GM12873 (cell line): ENCODE data around the gene TAF12.

Experiments
- CTCF ChIP-seq: IDR thresholded peaks from 2 replicates; pipeline ENCODE4 v1.5.1; 2012; ENCODE audit warnings: low read depth, mild to moderate bottlenecking, moderate library complexity, low read length, control low read depth; ENCODE audit not compliant: insufficient read depth; ENCODE audit errors: missing control alignments

The TAF12 gene

GRCh38 chr1:28642847-28643635, at the start of gene TAF12:
TAF12 (minus strand) TSS chr1:28643067; CDS start chr1:28622081, 20,986 bp downstream.
- TF ChIP-seq CTCF, result peak; percentile 54

- TF ChIP-seq CTCF, result no peak
Measured at GRCh38 chr1:28684937-28685336, 42.1 kb upstream of the TAF12 start.

GRCh38 chr1:28682840-28683239, 40.0 kb upstream of the TAF12 start:
- TF ChIP-seq CTCF, result no peak

DNA sequence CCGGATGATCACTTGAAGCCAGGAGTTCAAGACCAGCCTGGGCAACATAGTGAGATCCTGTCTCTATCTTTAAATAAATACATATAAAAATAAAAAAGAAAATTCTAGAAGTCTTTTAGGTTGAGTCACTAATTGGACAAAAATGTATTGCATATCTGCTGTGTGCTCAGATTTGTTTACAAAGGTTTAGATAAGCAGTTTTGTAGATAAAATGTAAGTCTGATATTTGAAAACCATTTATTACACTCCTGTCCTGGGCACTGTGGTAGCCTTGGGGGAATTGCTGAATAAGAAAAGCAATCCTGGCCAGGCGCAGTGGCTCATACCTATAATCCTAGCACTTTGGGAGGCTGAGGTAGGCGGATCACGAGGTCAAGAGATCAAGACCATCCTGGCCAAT, 37.3 kb upstream of the TAF12 start:
- no peak for TF ChIP-seq CTCF

GRCh38 chr1:28675924-28676257, 33.0 kb upstream of the TAF12 start:
- TF ChIP-seq CTCF, result no peak

DNA sequence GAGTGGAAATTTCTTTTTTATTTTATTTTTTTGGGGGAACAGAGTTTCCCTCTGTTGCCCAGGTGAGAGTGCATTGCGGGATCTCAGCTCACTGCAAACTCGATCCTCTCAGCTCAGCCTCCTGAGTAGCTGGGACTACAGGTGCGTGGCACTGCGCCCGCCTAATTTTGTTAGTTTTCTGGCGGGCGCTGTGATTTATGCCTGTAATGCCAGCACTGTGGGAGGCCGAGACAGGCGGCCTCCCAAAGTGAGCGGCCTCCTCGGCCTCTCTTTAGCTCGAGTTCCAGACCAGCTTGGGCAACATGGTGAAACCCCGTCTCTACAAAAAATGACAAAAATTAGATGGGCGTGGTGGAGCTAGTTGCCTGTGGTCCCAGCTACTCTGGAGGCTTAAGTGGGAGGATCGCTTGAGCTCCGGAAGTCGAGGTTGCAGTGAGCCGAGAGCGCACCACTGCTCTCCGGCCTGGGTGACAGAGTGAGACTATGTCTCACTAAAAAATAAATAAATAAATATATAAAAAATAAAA, 28.4 kb upstream of the TAF12 start:
- TF ChIP-seq CTCF, result no peak

GRCh38 chr1:28668956-28669723, 26.3 kb upstream of the TAF12 start:
- TF ChIP-seq CTCF, result no peak
